HG03439 (cell line): ENCODE measurements around the gene PRRT1B.

ENCODE experiments used
- ATAC-seq: cut with Tn5 transposase; IDR thresholded peaks from one replicate; pipeline ENCODE4 v1.9.1; 2021; ENCODE audit warnings: mild to moderate bottlenecking, moderate library complexity; ENCODE audit not compliant: unreplicated experiment

PRRT1B gene

DNA sequence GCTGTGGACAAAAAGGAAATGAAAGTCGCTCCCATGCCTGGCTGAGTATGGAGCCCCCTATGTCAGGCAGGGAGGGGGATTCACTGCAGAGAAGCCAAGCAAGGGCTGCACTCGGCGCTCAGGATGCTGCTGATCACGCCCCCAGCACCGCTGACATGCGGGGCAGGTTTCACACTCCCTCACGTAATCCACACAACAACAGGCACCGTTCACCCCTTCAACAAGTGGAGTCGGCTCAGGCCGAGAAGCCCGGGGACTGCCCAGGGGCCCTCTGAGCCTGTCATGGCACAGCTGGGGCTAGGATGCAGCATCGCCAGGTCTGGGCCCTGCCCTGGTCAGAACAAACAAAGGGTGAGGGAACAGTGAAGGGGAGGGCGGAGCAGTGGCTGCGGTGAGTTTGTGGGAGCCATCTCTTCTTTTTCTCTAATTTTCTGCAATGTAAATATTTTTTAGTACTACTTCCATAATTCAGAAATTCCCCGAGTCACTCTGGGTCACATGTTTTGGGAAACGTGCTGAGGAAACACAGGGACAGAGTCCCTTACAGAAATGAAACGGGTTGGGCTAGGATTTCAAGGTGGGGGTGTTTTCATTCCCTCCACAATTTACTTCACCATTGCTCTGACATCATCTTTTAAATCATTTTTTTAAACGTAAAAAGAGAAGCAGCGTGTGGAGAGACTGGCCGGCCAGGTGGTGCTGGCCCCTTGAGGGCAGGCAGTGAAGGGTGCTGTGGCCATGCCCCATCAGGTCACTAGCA, 49.8 kb downstream of the PRRT1B start:
- ATAC-seq = no peak

DNA sequence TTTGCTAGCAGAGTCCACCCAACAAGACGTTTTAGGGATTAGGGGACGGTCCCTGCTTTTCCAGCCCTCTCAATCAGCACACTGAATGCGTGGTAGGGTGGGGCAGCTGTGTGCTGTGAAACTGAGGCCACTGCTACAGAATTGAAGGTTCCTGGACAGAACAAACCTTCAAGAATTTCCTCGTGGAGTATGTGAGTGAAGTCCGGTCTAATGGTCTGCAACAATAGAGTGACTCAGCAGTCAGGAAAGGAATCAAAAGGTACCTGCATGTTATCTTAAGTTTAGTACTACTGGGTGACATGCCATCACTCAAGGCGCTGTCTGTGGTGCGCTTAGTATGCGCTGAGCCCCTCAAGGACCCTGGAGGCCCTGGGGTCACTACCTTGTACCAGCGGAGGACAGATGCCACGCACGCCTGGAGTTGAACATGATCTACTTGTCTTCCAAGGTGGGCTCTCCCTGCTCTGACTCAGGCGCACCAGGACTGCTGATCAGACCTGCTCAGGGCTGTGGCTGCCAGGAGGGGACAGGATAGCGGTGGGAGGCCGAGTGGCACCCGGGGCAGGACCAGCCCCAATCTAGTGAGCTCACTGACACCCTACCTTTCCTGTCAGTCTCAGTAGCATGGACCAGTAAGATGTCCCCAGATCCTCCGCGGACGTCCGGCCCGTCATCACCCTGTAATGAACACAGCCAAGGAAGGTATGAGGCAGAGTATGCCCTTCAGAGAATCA, 50.5 kb downstream of the PRRT1B start:
- no peak for ATAC-seq

- ATAC-seq = no peak
Observed at GRCh38 chr9:131596430-131596743, 51.1 kb downstream of the PRRT1B start.

DNA sequence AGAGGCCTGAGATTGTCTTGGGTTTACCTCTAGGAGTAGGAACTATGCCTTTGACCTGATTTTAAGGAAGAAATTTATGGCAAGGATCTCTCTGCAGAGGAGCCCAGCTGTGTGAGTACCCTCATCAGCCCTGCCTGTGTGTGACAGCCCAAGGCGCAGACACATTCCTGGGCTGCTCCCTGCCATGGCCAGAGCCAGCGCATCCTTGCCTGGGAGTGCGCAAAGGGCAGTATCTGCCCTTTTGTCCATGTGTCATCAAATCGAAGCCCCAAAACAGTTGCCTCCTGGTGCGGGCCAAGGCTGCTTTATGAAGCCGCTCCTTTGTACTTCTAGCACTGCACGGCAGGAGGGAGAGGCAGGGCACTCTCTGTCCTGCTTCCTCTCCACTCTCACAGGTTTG, 51.9 kb downstream of the PRRT1B start:
- ATAC-seq = no peak

DNA sequence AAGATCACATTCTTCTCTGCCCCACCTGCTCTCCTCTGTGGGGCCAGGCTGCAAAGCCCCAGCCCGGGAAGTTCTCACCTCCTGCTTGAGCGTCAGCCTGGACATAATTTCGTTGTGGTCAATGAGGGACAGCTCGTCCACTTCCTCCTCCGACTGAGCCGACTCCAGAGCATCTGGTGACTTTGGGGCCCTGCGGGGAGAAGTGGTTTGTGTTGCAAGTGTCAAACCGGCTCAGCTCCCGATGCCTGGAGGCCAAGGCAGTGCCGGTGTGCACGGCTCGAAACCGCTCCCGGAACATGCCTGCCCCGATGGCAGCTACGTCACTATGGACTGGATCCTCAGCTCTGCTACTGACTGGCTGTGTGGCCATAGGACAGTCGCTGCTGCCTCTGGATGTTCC, 52.8 kb downstream of the PRRT1B start:
- ATAC-seq = no peak

GRCh38 chr9:131601683-131602181, 56.4 kb downstream of the PRRT1B start:
- ATAC-seq = no peak

GRCh38 chr9:131603199-131603598, 57.9 kb downstream of the PRRT1B start:
- no peak for ATAC-seq

DNA sequence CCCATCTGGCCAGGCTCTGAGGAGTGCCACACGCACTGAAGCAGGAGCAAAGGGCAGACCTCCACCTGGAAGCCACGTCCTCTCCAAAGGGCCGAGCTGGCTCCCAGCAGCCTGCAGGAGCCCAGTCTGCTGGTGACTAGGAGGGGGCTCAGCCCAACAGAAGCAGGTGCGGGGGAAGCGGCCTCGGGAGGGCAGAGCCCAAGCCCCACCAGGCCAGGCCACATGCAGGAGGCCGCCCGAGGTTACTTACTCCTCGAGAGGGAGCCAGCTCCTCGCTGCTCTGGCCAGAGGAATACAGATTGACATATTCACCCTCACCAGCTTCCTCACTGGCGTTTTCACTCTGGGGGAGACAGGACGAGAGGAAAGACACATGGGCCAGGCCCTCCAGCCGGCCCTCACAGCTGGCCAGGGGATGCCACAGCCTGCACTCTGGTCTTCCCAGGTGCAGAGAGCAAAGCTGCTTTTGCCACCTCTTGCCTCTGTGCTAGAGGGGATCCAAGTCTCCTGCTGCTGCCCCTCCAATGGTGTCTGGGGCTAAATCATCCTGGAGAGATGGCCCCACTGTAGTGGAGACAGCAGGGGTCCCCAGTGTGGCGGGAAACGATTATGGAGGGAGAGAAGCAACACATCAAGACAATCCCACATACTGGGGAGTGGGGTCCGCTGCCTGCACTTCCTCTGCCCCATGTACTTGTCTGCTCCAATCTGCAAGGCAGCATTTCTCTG, 58.6 kb downstream of the PRRT1B start:
- no peak for ATAC-seq

DNA sequence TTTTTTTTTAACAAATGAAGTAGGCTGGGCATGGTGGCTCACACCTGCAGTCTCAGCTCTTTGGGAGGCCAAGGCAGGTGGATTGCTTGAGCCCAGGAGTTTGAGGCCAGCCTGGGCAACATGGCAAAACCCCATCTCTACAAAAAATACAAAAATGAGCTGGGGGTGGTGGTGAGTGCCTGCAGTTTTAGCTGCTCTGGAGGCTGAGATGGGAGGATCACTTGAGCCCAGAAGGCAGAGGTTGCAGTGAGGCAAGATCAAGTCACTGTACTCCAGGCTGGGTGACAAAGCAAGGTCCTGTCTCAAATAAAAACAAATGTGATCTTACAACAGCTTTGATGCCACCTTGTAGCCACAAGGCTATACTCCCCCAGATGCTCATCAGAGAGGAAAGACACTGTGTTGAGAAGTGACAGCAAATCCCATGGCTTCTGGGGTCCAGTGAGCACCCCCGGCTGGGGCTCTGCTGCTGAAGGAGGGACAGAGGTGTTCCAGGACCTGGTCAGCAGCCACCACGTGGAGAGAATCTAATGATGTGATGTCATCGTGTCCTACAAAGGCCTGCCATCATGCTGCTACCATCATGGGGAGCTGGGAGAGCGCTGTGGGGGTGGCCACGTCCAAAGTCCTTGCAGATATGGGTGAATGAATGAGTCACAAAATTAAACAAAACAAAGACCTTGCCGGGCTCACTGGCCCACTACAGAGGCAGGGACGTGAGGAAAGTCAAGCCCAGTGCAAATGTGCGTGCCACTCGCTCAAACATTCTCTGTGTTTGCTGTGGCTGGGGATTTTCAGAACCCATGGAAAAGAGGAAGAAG, 60.7 kb downstream of the PRRT1B start:
- no peak for ATAC-seq

DNA sequence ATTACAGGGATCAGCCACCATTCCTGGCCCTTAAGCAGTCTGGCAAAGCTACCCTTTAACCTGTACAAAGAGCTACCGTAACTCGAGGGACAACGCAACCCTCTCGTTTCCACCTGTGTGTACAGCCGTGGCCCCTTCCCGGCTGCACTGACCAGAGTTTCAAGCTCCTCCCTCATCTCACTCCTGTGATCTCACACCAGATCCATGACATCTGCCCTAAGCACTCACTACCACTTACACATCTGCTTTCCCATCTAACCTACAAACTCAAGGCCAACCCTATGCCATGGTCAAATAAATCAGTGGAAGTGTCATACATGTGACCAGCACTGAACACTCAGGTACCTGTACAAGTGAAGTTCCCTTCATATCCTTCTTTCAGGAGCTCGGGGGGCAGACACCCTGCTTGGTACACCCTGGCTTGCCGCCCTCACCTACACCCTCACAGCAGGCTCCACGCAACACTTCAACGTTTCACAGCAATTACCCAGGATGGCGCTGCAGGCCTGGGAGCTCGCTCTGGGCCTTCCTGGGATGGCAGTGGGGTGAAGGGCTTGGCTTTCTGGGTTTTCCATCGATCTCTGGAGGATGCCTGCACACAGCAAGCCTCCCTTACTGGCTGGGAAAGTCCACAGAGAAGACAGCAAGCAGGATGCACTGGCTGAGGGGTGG, 61.7 kb downstream of the PRRT1B start:
- no peak for ATAC-seq

- ATAC-seq = no peak
Observed at GRCh38 chr9:131607591-131607990, 62.3 kb downstream of the PRRT1B start.

DNA sequence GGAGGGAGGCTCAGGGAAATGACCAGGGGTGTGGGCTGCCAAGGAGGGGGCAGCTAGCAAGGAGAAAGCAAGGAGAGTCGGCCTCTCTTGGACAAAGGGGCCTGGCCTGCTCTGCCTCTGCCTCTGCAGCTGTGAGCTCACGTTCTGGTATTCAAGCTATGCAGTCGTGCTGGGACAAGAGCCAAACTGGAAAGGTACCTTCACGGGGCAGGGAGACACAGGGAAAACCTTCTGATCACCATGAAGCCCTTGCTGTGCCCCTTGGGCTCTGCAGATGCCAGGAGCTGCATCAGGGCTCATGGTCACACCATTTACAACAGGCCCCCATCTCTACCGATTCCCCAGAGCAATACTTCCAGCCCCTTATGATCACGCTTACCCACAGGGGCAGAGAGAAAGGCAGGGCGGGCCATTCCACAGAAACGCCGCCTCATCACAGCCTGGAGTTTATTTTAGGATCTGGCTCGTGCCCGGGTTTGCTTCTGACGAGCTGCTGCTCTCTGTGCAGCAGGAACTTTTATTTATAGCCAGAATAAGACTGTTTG, 63.2 kb downstream of the PRRT1B start:
- no peak for ATAC-seq
